ENCODE results near the gene KLHL13.

KLHL13 gene

GRCh38 chrX:118109065-118109464, 7.5 kb downstream of the KLHL13 start:
- Histone ChIP-seq H3K36me3 (peaks cover 42% of the 10 kb centered on the region), H3K4me1 (no peaks in the 10 kb centered on the region; the same call in 1 of the 2 replicates), H3K4me3 (ENCODE audit: low read depth, low read length) (no peak overlapping the region), H3K9me3 (no peaks in the 10 kb centered on the region), H3K27me3 (no peaks in the 10 kb centered on the region)
- DNase-seq = no peak
- no peak for TF ChIP-seq CTCF (IDR thresholded peaks at IDR 0.05; ENCODE audit: low read depth, low read length)

GRCh38 chrX:118108304-118108703, 8.3 kb downstream of the KLHL13 start:
- TF ChIP-seq CTCF (IDR thresholded peaks at IDR 0.05; ENCODE audit: low read depth, low read length) = no peak
- Histone ChIP-seq H3K27me3 (no peaks in the 10 kb centered on the region), H3K9me3 (no peaks in the 10 kb centered on the region), H3K36me3 (peaks cover 42% of the 10 kb centered on the region), H3K4me1 (no peaks in the 10 kb centered on the region; the same call in 1 of the 2 replicates), H3K4me3 (ENCODE audit: low read depth, low read length) (no peak overlapping the region)
- DNase-seq = no peak

- peaks cover 6% of the 10 kb centered on the region; the same call in 1 of the 2 replicates for H3K36me3 ChIP-seq
- TF ChIP-seq CTCF (IDR thresholded peaks at IDR 0.05; ENCODE audit: low read depth, low read length) = no peak
- no peak for DNase-seq
- H3K27me3 ChIP-seq = no peaks in the 10 kb centered on the region
- no peaks in the 10 kb centered on the region for H3K9me3 ChIP-seq
- no peaks in the 10 kb centered on the region for H3K4me1 ChIP-seq
- H3K4me3 ChIP-seq (ENCODE audit: low read depth, low read length) = no peak overlapping the region
Observed at GRCh38 chrX:118100091-118100490, 16.5 kb downstream of the KLHL13 start.

- H3K4me1 ChIP-seq = no peaks in the 10 kb centered on the region
- H3K36me3 ChIP-seq = peaks cover 6% of the 10 kb centered on the region
- H3K9me3 ChIP-seq = no peaks in the 10 kb centered on the region
- no peak overlapping the region for H3K4me3 ChIP-seq (ENCODE audit: low read depth, low read length)
- H3K27me3 ChIP-seq = no peaks in the 10 kb centered on the region
- DNase-seq = no peak
- TF ChIP-seq CTCF (IDR thresholded peaks at IDR 0.05; ENCODE audit: low read depth, low read length) = no peak
Observed at GRCh38 chrX:118088084-118088483, 28.5 kb downstream of the KLHL13 start.

GRCh38 chrX:118074196-118074595, 42.4 kb downstream of the KLHL13 start:
- Histone ChIP-seq H3K27me3 (no peaks in the 10 kb centered on the region), H3K4me1 (no peaks in the 10 kb centered on the region), H3K36me3 (no peaks in the 10 kb centered on the region; the same call in 1 of the 2 replicates), H3K4me3 (ENCODE audit: low read depth, low read length) (no peak overlapping the region), H3K9me3 (no peaks in the 10 kb centered on the region)
- DNase-seq = no peak
- no peak for TF ChIP-seq CTCF (IDR thresholded peaks at IDR 0.05; ENCODE audit: low read depth, low read length)

- Histone ChIP-seq H3K4me1 (peaks cover 8% of the 10 kb centered on the region), H3K4me3 (ENCODE audit: low read depth, low read length) (no peak overlapping the region), H3K27me3 (no peaks in the 10 kb centered on the region), H3K36me3 (no peaks in the 10 kb centered on the region), H3K9me3 (no peaks in the 10 kb centered on the region)
- TF ChIP-seq CTCF (IDR thresholded peaks at IDR 0.05; ENCODE audit: low read depth, low read length) = no peak
- no peak for DNase-seq
Observed at GRCh38 chrX:118066867-118067515, 49.6 kb downstream of the KLHL13 start.
